DOHH2 (cell line): ENCODE measurements around the gene DR1.
"Not testable (repeated sequence)": the region's sequence is repeated elsewhere in the genome, so short reads cannot be mapped to it uniquely, and the experiment has no call there.

Experiments
- H3F3A ChIP-seq: fragments of 200-600 bp; sonication (generic), shearing (Covaris generic); 2 replicates; pipeline ENCODE4 v1.6.0; 2016; ENCODE audit warnings: antibody characterized with exemption, mild to moderate bottlenecking; ENCODE audit not compliant: control insufficient read depth, insufficient read depth
- H3K27ac ChIP-seq: fragments of 200-600 bp; sonication (generic); 2 replicates; pipeline ENCODE4 v1.5.1; 2014; ENCODE audit warnings: low read depth, mild to moderate bottlenecking, low read length, moderate library complexity
- H3K27me3 ChIP-seq: fragments of 200-600 bp; sonication (generic); 2 replicates; pipeline ENCODE4 v1.6.1; 2014; ENCODE audit warnings: mild to moderate bottlenecking, low read length, mixed read lengths; ENCODE audit not compliant: control insufficient read depth
- H3K36me3 ChIP-seq: fragments of 200-600 bp; sonication (generic); 2 replicates; pipeline ENCODE4 v1.6.1; 2014; ENCODE audit warnings: mild to moderate bottlenecking, low read length, moderate library complexity, mixed read lengths; ENCODE audit not compliant: control insufficient read depth
- H3K4me1 ChIP-seq: fragments of 200-600 bp; sonication (generic); 2 replicates; pipeline ENCODE4 v1.6.1; 2014; ENCODE audit warnings: mild to moderate bottlenecking, low read length, mixed read lengths; ENCODE audit not compliant: control insufficient read depth
- H3K4me2 ChIP-seq: fragments of 200-600 bp; sonication (generic); 2 replicates; pipeline ENCODE4 v1.6.0; 2014; ENCODE audit warnings: mild to moderate bottlenecking, low read length, moderate library complexity
- H3K4me3 ChIP-seq: fragments of 200-600 bp; sonication (generic); 2 replicates; pipeline ENCODE4 v1.5.1; 2014; ENCODE audit warnings: mild to moderate bottlenecking, low read length, mixed read lengths
- H3K79me2 ChIP-seq: fragments of 200-600 bp; sonication (generic); 2 replicates; pipeline ENCODE4 v1.6.1; 2014; ENCODE audit warnings: mild to moderate bottlenecking, low read length, mixed read lengths; ENCODE audit not compliant: control insufficient read depth
- H3K9me2 ChIP-seq: fragments of 200-600 bp; sonication (generic); replicated peaks from 2 replicates; pipeline ENCODE4 v1.6.1; 2014; ENCODE audit warnings: mild to moderate bottlenecking, low read length, mixed read lengths; ENCODE audit not compliant: control insufficient read depth
- H3K9me3 ChIP-seq: fragments of 200-600 bp; sonication (generic); 2 replicates; pipeline ENCODE4 v1.6.1; 2014; ENCODE audit warnings: antibody characterized with exemption, low read length, mixed read lengths; ENCODE audit not compliant: control insufficient read depth, insufficient read depth
- H4K20me1 ChIP-seq: fragments of 200-600 bp; sonication (generic); 2 replicates; pipeline ENCODE4 v1.6.0; 2014; ENCODE audit warnings: low read depth, mild to moderate bottlenecking, antibody characterized with exemption, low read length, moderate library complexity; ENCODE audit not compliant: control insufficient read depth, insufficient read depth
- EZH2phosphoT487 ChIP-seq: fragments of 200-600 bp; sonication (generic); IDR thresholded peaks from 2 replicates; pipeline ENCODE4 v1.6.1; 2017; ENCODE audit warnings: borderline replicate concordance, mild to moderate bottlenecking, antibody characterized with exemption, low read length, moderate library complexity, mixed read lengths
- TF ChIP-seq, protein P1 (sequence below): fragments of 200-600 bp; sonication (generic); IDR thresholded peaks from one replicate; pipeline ENCODE4 v1.5.1; 2014; ENCODE audit warnings: antibody characterized with exemption, mild to moderate bottlenecking, low read depth, low read length; ENCODE audit not compliant: poor library complexity, severe bottlenecking

The DR1 gene

DNA sequence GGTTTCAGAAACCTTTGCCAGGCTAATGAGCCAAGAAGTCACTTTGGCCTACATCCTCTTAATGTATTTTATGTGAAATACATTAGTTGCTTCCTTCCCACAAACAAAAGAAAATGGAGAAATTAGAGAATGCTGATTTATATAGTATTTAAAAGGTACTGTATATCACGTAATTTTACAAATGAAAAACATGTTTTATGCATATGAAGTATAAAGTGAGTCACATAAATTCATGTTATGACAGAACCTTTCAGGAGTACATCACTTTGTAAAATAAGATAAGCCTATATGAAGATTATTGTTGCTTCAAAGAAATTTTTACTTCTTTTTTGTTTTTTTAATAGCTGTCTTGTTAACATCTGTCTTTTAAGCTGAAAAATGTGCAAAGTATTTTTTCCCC lies 4.6 kb downstream of the DR1 start:
- no peak for TF ChIP-seq EZH2phosphoT487
- TF ChIP-seq, protein P1, sequence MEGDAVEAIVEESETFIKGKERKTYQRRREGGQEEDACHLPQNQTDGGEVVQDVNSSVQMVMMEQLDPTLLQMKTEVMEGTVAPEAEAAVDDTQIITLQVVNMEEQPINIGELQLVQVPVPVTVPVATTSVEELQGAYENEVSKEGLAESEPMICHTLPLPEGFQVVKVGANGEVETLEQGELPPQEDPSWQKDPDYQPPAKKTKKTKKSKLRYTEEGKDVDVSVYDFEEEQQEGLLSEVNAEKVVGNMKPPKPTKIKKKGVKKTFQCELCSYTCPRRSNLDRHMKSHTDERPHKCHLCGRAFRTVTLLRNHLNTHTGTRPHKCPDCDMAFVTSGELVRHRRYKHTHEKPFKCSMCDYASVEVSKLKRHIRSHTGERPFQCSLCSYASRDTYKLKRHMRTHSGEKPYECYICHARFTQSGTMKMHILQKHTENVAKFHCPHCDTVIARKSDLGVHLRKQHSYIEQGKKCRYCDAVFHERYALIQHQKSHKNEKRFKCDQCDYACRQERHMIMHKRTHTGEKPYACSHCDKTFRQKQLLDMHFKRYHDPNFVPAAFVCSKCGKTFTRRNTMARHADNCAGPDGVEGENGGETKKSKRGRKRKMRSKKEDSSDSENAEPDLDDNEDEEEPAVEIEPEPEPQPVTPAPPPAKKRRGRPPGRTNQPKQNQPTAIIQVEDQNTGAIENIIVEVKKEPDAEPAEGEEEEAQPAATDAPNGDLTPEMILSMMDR: no peak
- peaks cover 88% of the 10 kb centered on the region for H3K36me3 ChIP-seq
- H3K9me3 ChIP-seq: no peaks in the 10 kb centered on the region
- H3K4me2 ChIP-seq: peak overlapping the region; percentile 60
- peak overlapping the region; percentile 33 for H3K4me3 ChIP-seq
- H3K27me3 ChIP-seq: no peaks in the 10 kb centered on the region
- peaks cover 100% of the 10 kb centered on the region for H3K79me2 ChIP-seq
- H3K4me1 ChIP-seq: peaks cover 21% of the 10 kb centered on the region
- H3K27ac ChIP-seq: no peak overlapping the region
- no peaks in the 10 kb centered on the region for H3K9me2 ChIP-seq
- no peaks in the 10 kb centered on the region for H3F3A ChIP-seq
- H4K20me1 ChIP-seq: peaks cover 16% of the 10 kb centered on the region

DNA sequence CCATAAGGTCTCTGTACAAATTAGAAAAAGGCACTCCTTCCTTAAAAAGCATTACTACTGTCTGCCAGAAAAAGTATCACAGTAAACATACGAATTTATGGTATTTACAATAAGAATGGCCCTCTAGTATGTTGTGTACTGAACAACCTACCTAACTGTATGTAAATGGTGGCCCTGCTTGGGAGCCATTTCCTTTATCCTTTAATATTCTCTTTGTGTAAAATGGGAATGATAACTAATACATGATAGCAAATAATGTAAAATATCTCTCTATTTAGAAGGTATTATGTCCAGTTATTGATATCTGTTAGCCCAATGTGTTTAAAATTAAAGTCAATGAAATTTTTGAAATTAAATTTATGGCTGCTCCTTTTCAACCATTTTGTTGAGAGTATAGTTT lies 5.2 kb downstream of the DR1 start:
- Histone ChIP-seq H3K27me3 (no peaks in the 10 kb centered on the region), H4K20me1 (peaks cover 16% of the 10 kb centered on the region), H3K36me3 (peaks cover 89% of the 10 kb centered on the region), H3K9me2 (no peaks in the 10 kb centered on the region), H3F3A (no peaks in the 10 kb centered on the region), H3K27ac (no peak overlapping the region), H3K4me1 (peaks cover 21% of the 10 kb centered on the region), H3K79me2 (peaks cover 100% of the 10 kb centered on the region), H3K9me3 (no peaks in the 10 kb centered on the region), H3K4me2 (peak overlapping the region; percentile 60), H3K4me3 (no peak overlapping the region)
- TF ChIP-seq EZH2phosphoT487: no peak
- TF ChIP-seq, protein P1: no peak

DNA sequence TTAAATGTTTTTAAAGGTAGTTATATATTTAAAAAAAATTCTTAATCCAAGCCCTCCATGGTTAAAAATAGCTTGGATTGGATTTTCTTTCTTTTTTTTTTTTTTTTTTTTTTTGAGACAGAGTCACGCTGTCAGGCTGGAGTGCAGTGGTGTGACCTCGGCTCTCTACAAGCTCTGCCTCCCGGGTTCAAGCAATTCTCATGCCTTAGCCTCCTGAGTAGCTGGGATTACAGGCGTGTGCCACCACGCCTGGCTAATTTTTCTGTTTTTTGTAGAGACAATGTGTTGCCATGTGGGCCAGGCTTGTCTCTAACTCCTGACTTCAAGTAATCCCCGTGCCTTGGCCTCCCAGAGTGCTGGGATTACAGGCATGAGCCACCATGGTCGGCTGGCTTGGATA lies 5.6 kb downstream of the DR1 start:
- not testable (repeated sequence) for H3K27ac ChIP-seq, H3F3A ChIP-seq, H3K4me2 ChIP-seq, H3K27me3 ChIP-seq, H3K4me3 ChIP-seq, H3K9me2 ChIP-seq, H3K9me3 ChIP-seq
- Histone ChIP-seq H3K79me2 (peaks cover 100% of the 10 kb centered on the region), H3K4me1 (peaks cover 21% of the 10 kb centered on the region), H4K20me1 (peaks cover 16% of the 10 kb centered on the region), H3K36me3 (peaks cover 91% of the 10 kb centered on the region)

DNA sequence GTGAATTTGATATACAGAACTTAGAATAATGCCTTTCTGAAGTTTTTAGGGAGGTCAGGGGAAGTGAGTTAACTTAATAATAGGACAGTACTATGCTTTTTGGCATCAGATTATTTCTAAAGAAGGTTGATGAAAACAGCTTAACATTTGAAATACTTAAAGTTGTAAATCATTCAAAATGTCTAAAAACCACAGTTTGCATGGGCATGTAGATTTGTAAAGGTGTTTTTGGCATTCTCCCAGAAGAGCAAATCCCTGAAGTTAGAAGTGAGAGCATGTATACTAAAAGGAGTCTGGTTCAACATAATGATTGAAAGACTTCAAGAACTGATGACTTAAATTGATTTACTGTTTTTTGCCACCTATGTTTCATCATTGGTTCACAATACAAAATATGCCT lies 6.7 kb downstream of the DR1 start:
- H3K4me2 ChIP-seq: no peak overlapping the region
- no peak overlapping the region for H3K27ac ChIP-seq
- no peak overlapping the region for H3K4me3 ChIP-seq
- H3K36me3 ChIP-seq: peaks cover 90% of the 10 kb centered on the region
- H3K9me3 ChIP-seq: no peaks in the 10 kb centered on the region
- no peaks in the 10 kb centered on the region for H3K9me2 ChIP-seq
- peaks cover 9% of the 10 kb centered on the region for H4K20me1 ChIP-seq
- no peak for TF ChIP-seq EZH2phosphoT487
- TF ChIP-seq, protein P1: no peak
- peaks cover 99% of the 10 kb centered on the region for H3K79me2 ChIP-seq
- no peaks in the 10 kb centered on the region for H3K27me3 ChIP-seq
- H3K4me1 ChIP-seq: peaks cover 21% of the 10 kb centered on the region
- H3F3A ChIP-seq: no peaks in the 10 kb centered on the region
